RWPE2 (cell line): ENCODE results near the gene MCTP2.
A peak's percentile ranks its signal among the peaks of the same experiment; 100 is the strongest.

Experiments used
- ATAC-seq: fragments of 200-7000 bp; cut with Tn5 transposase; 3 replicates; pipeline ENCODE4 v1.9.1; 2021; ENCODE audit warnings: low read depth
- DNase-seq: peaks from one replicate; pipeline ENCODE4 v3.0.0-alpha.2; 2020; ENCODE audit warnings: low spot score
- H3K27ac ChIP-seq: fragments of 450-650 bp; 2 replicates; pipeline ENCODE4 v1.5.1; 2017; ENCODE audit warnings: mild to moderate bottlenecking; ENCODE audit not compliant: poor library complexity, severe bottlenecking
- H3K27me3 ChIP-seq: fragments of 250-450 bp; sonication (Bioruptor Pico); 2 replicates; pipeline ENCODE4 v1.5.1; 2021; ENCODE audit warnings: mild to moderate bottlenecking, moderate library complexity; ENCODE audit not compliant: insufficient read depth, poor library complexity, severe bottlenecking
- H3K36me3 ChIP-seq: fragments of 250-450 bp; sonication (Bioruptor Pico); 2 replicates; pipeline ENCODE4 v1.5.1; 2020; ENCODE audit warnings: low read depth, mild to moderate bottlenecking, moderate library complexity
- H3K4me1 ChIP-seq: fragments of 250-450 bp; sonication (Bioruptor Pico); 2 replicates; pipeline ENCODE4 v1.5.1; 2021; ENCODE audit warnings: mild to moderate bottlenecking, moderate library complexity; ENCODE audit not compliant: insufficient read depth, poor library complexity, severe bottlenecking
- H3K4me3 ChIP-seq: fragments of 250-450 bp; sonication (Bioruptor Pico); 2 replicates; pipeline ENCODE4 v1.5.1; 2021; ENCODE audit warnings: mild to moderate bottlenecking, moderate library complexity; ENCODE audit not compliant: severe bottlenecking
- H3K9me3 ChIP-seq: fragments of 250-450 bp; sonication (Bioruptor Pico); 2 replicates; pipeline ENCODE4 v1.5.1; 2021; ENCODE audit warnings: mild to moderate bottlenecking, moderate library complexity; ENCODE audit not compliant: severe bottlenecking
- CTCF ChIP-seq: fragments of 450-650 bp; IDR thresholded peaks from one replicate; pipeline ENCODE4 v1.5.1; 2017; ENCODE audit warnings: mild to moderate bottlenecking, moderate library complexity; ENCODE audit not compliant: poor library complexity, severe bottlenecking

MCTP2 gene

GRCh38 chr15:94280301-94280700, 48.9 kb downstream of the MCTP2 start:
- ATAC-seq (no peak), DNase-seq (no peak)
- H3K9me3 ChIP-seq, result no peaks in the 10 kb centered on the region
- H3K27me3 ChIP-seq, result no peaks in the 10 kb centered on the region
- peaks cover 5% of the 10 kb centered on the region; the same call in 1 of the 2 replicates for H3K36me3 ChIP-seq
- H3K4me3 ChIP-seq, result no peak overlapping the region
- H3K27ac ChIP-seq, result no peak overlapping the region
- peaks cover 7% of the 10 kb centered on the region for H3K4me1 ChIP-seq
- TF ChIP-seq CTCF, result no peak

DNA sequence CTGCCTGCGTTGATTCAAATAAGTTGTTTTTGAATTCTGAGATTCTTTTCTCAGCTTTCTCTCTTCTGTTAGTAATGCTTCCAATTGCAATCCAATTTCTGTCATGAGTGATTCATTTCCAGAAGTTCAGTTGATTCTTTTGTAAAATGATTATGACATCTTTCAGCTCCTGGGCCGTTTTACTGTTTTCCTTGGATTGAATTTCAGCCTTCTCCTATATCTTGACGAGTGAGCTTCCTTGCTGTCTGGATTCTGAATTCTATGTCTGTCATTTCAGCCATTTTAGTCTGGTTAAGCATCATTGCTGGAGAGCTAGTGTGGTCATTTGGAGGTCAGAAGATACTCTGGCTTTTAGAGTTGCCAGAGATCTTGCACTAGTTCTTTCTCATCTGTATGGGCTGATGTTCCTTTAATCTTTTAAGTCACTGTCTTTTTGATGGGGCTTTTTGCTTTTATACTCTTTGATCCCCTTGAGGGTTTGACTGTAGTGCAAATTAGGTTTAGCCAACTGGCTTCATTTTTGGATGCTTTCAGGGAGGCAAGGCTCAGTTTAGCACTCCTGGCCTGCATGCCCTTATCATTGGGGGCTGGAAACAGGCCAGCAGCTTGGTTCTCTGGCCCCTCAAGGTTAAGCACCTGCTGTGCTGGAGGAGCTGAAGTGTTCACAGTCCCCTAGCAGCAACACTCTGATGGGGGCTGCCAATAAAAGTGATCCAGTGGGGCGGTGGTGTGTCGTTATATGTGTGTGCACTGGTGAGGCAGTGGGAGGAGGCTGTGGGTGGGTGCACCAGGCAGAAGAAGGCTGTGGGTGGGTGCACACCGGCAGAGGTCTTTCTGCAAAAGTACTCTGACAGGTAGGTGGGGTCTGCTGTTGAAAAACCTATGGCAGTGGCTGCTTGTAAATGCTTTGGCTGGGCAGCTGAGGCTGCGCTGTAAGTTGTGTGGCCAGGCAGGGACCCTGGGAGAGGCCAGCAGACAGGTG, 51.2 kb downstream of the MCTP2 start:
- peak overlapping the region; percentile 17 for H3K27ac ChIP-seq
- H3K27me3 ChIP-seq, result no peaks in the 10 kb centered on the region
- no peaks in the 10 kb centered on the region for H3K9me3 ChIP-seq
- DNase-seq (no peak), ATAC-seq (peak; percentile 76)
- no peak for TF ChIP-seq CTCF
- H3K4me1 ChIP-seq, result peaks cover 7% of the 10 kb centered on the region
- H3K36me3 ChIP-seq, result peaks cover 5% of the 10 kb centered on the region; the same call in 1 of the 2 replicates
- H3K4me3 ChIP-seq, result no peak overlapping the region

- DNase-seq (no peak), ATAC-seq (no peak)
- Histone ChIP-seq H3K27me3 (no peaks in the 10 kb centered on the region), H3K36me3 (peaks cover 5% of the 10 kb centered on the region; the same call in 1 of the 2 replicates), H3K4me3 (no peak overlapping the region), H3K27ac (no peak overlapping the region), H3K9me3 (peaks cover 4% of the 10 kb centered on the region), H3K4me1 (peaks cover 7% of the 10 kb centered on the region)
- TF ChIP-seq CTCF, result no peak
Measured at GRCh38 chr15:94286583-94286982, 55.2 kb downstream of the MCTP2 start.

DNA sequence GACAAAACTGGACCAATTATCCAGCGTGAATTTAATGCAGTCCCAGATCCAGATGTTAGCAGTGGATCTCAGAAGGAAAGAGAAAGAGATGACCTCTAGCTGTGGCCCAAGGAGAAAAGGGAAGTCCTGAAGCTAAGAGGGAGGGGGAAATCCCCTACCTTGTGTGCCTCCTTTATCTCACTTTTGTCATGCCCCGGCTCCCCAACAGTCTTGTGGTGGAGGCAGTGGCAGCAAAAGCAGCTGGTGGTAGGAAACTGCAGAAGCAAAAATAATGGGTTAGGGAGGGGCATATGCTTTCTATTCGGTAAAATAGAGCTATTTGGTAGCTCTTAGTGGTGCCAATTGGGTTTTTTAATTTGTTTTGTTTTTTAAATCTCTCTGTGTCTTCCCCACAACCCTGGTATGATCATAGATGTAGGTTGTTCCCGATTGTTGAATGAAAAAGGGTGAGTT, 56.5 kb downstream of the MCTP2 start:
- peaks cover 4% of the 10 kb centered on the region for H3K9me3 ChIP-seq
- DNase-seq (no peak), ATAC-seq (no peak)
- H3K27ac ChIP-seq, result no peak overlapping the region
- H3K27me3 ChIP-seq, result no peaks in the 10 kb centered on the region
- no peak for TF ChIP-seq CTCF
- H3K4me1 ChIP-seq, result no peaks in the 10 kb centered on the region
- peaks cover 5% of the 10 kb centered on the region; the same call in 1 of the 2 replicates for H3K36me3 ChIP-seq
- H3K4me3 ChIP-seq, result no peak overlapping the region

- Histone ChIP-seq H3K36me3 (no peaks in the 10 kb centered on the region), H3K4me3 (no peak overlapping the region), H3K27me3 (no peaks in the 10 kb centered on the region), H3K4me1 (no peaks in the 10 kb centered on the region), H3K27ac (no peak overlapping the region), H3K9me3 (peaks cover 4% of the 10 kb centered on the region)
- no peak for DNase-seq
- no peak for ATAC-seq
- TF ChIP-seq CTCF, result no peak
Measured at GRCh38 chr15:94290730-94291129, 59.4 kb downstream of the MCTP2 start.
